ENCODE results near the gene FAM200A. TPM values are rescaled to one million over a fixed set of nuclear protein-coding genes. Genes with fewer than 3 reads are reported as not detected.

Gene FAM200A
- total RNA-seq, 4 donors from 2014 or later, result 1.3 to 22.6 (median 5.1) TPM

DNA sequence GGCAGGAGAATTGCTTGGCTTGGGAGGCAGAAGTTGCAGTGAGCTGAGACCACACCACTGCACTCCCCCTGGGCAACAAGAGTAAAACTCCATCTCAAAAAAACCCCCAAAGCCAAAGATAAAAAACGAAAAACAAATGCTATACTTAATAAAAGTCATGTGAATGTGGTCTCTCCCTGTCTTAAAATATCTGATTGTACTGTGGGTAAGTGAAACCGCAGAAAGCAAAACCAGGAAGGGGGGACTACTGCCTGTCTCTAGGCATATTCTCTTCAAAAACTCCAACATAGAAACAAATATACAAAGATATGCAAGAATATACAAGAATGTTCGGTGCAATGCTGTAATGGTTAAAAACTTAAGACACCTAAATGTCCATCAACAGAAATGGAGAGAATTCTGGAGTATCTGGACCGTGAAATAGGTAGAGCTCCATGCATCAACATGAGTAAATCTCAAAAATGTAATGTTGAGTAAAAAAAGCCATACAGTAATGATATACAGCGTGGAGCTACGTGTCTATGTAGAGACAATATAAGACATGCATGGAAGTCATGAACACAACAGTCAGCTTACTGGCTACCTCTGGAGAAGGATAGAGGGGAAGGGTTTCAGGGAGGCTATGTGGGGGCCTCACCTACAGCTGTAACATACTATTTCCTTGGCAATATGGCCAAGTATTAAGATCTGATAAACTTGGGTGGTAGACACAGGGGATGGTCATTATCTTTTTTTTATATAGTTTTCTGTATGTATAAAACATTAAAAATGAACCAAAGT, 54.0 kb downstream of the FAM200A start:
- intact Hi-C loops (cut with DNase I; ENCODE audit: low total_unique reads), result no loop called here

More for the DNA sequence above, 54.0 kb downstream of the FAM200A start:
- H3K27ac ChIP-seq, result no peak overlapping the region
- TF ChIP-seq POLR2A (IDR thresholded peaks at IDR 0.05), result no peak
- TF ChIP-seq, protein P1, sequence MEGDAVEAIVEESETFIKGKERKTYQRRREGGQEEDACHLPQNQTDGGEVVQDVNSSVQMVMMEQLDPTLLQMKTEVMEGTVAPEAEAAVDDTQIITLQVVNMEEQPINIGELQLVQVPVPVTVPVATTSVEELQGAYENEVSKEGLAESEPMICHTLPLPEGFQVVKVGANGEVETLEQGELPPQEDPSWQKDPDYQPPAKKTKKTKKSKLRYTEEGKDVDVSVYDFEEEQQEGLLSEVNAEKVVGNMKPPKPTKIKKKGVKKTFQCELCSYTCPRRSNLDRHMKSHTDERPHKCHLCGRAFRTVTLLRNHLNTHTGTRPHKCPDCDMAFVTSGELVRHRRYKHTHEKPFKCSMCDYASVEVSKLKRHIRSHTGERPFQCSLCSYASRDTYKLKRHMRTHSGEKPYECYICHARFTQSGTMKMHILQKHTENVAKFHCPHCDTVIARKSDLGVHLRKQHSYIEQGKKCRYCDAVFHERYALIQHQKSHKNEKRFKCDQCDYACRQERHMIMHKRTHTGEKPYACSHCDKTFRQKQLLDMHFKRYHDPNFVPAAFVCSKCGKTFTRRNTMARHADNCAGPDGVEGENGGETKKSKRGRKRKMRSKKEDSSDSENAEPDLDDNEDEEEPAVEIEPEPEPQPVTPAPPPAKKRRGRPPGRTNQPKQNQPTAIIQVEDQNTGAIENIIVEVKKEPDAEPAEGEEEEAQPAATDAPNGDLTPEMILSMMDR (IDR thresholded peaks at IDR 0.05), result no peak
- peaks cover 0 to 19% of the 10 kb centered on the region in 2 donors for H3K9me3 ChIP-seq
- no peaks in the 10 kb centered on the region for H3K36me3 ChIP-seq
- H3K27me3 ChIP-seq, result no peaks in the 10 kb centered on the region
- peak overlapping the region in 1 of 2 donors; percentile 81 for H3K4me3 ChIP-seq
- no peak for DNase-seq
- H3K4me1 ChIP-seq, result peaks cover 0 to 4% of the 10 kb centered on the region in 2 donors

Other genes with a start within 250 kb of the FAM200A start
- gene ARPC1A, start 226.2 kb downstream of the FAM200A start, total RNA-seq, result 100 to 1,000 TPM in 3 of 4 donors, 10 to 100 TPM in 1; 76.5 to 118 (median 103) TPM
- 100 to 1,000 TPM in 3 of 4 donors, 10 to 100 TPM in 1; 74.5 to 275 (median 196) TPM for gene ARPC1B, start 177.4 kb downstream of the FAM200A start, total RNA-seq
- 100 to 1,000 TPM in 1 of 4 donors, 10 to 100 TPM in 3; 39.9 to 185 (median 72.1) TPM for gene PDAP1, start 143.5 kb downstream of the FAM200A start, total RNA-seq
- 10 to 100 TPM; 29.4 to 93.2 (median 54.4) TPM for gene BUD31, start 143.1 kb downstream of the FAM200A start, total RNA-seq
- 10 to 100 TPM in 1 of 4 donors, 1 to 10 TPM in 3; 1.2 to 17.4 (median 7.5) TPM for gene PTCD1, start 113.3 kb downstream of the FAM200A start, total RNA-seq
- 10 to 100 TPM; 23.8 to 67.9 (median 38.4) TPM for gene CPSF4, start 113.2 kb downstream of the FAM200A start, total RNA-seq
- 100 to 1,000 TPM; 135 to 598 (median 384) TPM for gene ATP5MF, start 85.9 kb downstream of the FAM200A start, total RNA-seq
- gene ZNF789, start 79.2 kb downstream of the FAM200A start, total RNA-seq, result 10 to 100 TPM in 3 of 4 donors, 1 to 10 TPM in 1; 1.5 to 24.5 (median 16.8) TPM
- gene ZNF394, start 51.8 kb downstream of the FAM200A start, total RNA-seq, result 10 to 100 TPM; 22.8 to 55.0 (median 43.3) TPM
- 10 to 100 TPM in 1 of 4 donors, 1 to 10 TPM in 3; 3.1 to 15.5 (median 9.2) TPM for gene ZKSCAN5, start 47.5 kb downstream of the FAM200A start, total RNA-seq
- gene ZNF655, start 6.5 kb upstream of the FAM200A start, total RNA-seq, result 100 to 1,000 TPM in 2 of 4 donors, 10 to 100 TPM in 2; 37.1 to 142 (median 99.9) TPM
- 1 to 10 TPM in 1 of 4 donors, under 1 TPM in 3; 0.29 to 2.2 (median 0.66) TPM for gene TMEM225B, start 46.2 kb upstream of the FAM200A start, total RNA-seq
- 10 to 100 TPM in 3 of 4 donors, 1 to 10 TPM in 1; 6.8 to 26.9 (median 22.8) TPM for gene ZSCAN25, start 64.8 kb upstream of the FAM200A start, total RNA-seq
- gene CYP3A5, start 127.9 kb upstream of the FAM200A start, total RNA-seq, result 10 to 100 TPM in 1 of 4 donors, 1 to 10 TPM in 1, under 1 TPM in 1, not detected in 1; 0.51 to 17.3 (median 4.4) TPM
- under 1 TPM in 1 of 4 donors, not detected in 3; 0.91 TPM for gene CYP3A7, start 183.1 kb upstream of the FAM200A start, total RNA-seq
- under 1 TPM in 1 of 4 donors, not detected in 3; 0.18 TPM for gene CYP3A4, start 232.1 kb upstream of the FAM200A start, total RNA-seq

Data from uterus (tissue), 4 donors.